HG02642 (cell line): ENCODE results near the gene KCNK3.
"Not testable (repeated sequence)": the region's sequence is repeated elsewhere in the genome, so short reads cannot be mapped to it uniquely, and the experiment has no call there.

Experiments
- ATAC-seq: cut with Tn5 transposase; IDR thresholded peaks from one replicate; pipeline ENCODE4 v1.9.1; 2021; ENCODE audit warnings: mild to moderate bottlenecking; ENCODE audit not compliant: unreplicated experiment, poor library complexity

KCNK3 gene

GRCh38 chr2:26745609-26746327 is 53.2 kb downstream of the KCNK3 start:
- no peak for ATAC-seq

GRCh38 chr2:26746934-26747333 is 54.4 kb downstream of the KCNK3 start:
- no peak for ATAC-seq

- not testable (repeated sequence) for ATAC-seq
Observed at GRCh38 chr2:26749787-26750420, 57.4 kb downstream of the KCNK3 start.

GRCh38 chr2:26750467-26750866 is 57.9 kb downstream of the KCNK3 start:
- ATAC-seq, result not testable (repeated sequence)

- ATAC-seq, result no peak
Observed at GRCh38 chr2:26752656-26753055, 60.1 kb downstream of the KCNK3 start.

GRCh38 chr2:26754539-26754938 is 62.0 kb downstream of the KCNK3 start:
- no peak for ATAC-seq

GRCh38 chr2:26754972-26755670 is 62.6 kb downstream of the KCNK3 start:
- no peak for ATAC-seq

GRCh38 chr2:26756337-26756736 is 63.8 kb downstream of the KCNK3 start:
- no peak for ATAC-seq

GRCh38 chr2:26757873-26758789 is 65.6 kb downstream of the KCNK3 start:
- peak; percentile 53 for ATAC-seq

- no peak for ATAC-seq
Observed at GRCh38 chr2:26758790-26759321, 66.3 kb downstream of the KCNK3 start.

GRCh38 chr2:26759845-26760244 is 67.3 kb downstream of the KCNK3 start:
- no peak for ATAC-seq

- ATAC-seq, result not testable (repeated sequence)
Observed at GRCh38 chr2:26760991-26761390, 68.5 kb downstream of the KCNK3 start.

GRCh38 chr2:26763019-26763418 is 70.5 kb downstream of the KCNK3 start:
- no peak for ATAC-seq

- ATAC-seq, result peak; percentile 91
Observed at GRCh38 chr2:26764078-26764887, 71.8 kb downstream of the KCNK3 start, which contains the start of gene SLC35F6. Gene SLC35F6, plus strand, starts transcription at chr2:26764284. Its CDS starts 66 bp downstream, at chr2:26764350.

GRCh38 chr2:26764906-26765305 is 72.4 kb downstream of the KCNK3 start:
- ATAC-seq, result no peak

- no peak for ATAC-seq
Observed at GRCh38 chr2:26765475-26766200, 73.1 kb downstream of the KCNK3 start.

- no peak for ATAC-seq
Observed at GRCh38 chr2:26767129-26767528, 74.6 kb downstream of the KCNK3 start.

GRCh38 chr2:26767894-26768487 is 75.5 kb downstream of the KCNK3 start:
- ATAC-seq, result no peak
